Measurements from ENCODE around the gene DNAJC3. TPM values are rescaled to one million over a fixed set of nuclear protein-coding genes. Genes with fewer than 3 reads are reported as not detected.

DNAJC3 gene
- total RNA-seq, 2 experiments from 2014 or later: 17.6 to 17.7 TPM

GRCh38 chr13:95652821-95653220 is 24.1 kb upstream of the DNAJC3 start:
- TF ChIP-seq CTCF (IDR thresholded peaks at IDR 0.05): no peak
- no peak overlapping the region for H3K27ac ChIP-seq (ENCODE audit: low read depth in 1 of 2, low read length in 2 of 2)
- Mint-ChIP-seq H3K27ac (no peak overlapping the region), H3K9me3 (no peaks in the 10 kb centered on the region), H3K4me1 (ENCODE audit: low read depth) (no peaks in the 10 kb centered on the region), H3K36me3 (ENCODE audit: low read depth) (no peaks in the 10 kb centered on the region), H3K4me3 (no peak overlapping the region), H3K27me3 (peaks cover 13% of the 10 kb centered on the region)
- H3K4me1 ChIP-seq (ENCODE audit: insufficient read depth, low read length): no peaks in the 10 kb centered on the region
- peaks cover 0 to 9% of the 10 kb centered on the region in 2 experiments for H3K27me3 ChIP-seq (ENCODE audit: control insufficient read depth in 1 of 2, insufficient read depth in 2 of 2, low read length in 2 of 2)
- ChIA-PET POLR2A (no interaction called here), CTCF (no interaction called here)
- no peaks in the 10 kb centered on the region for H3K36me3 ChIP-seq (ENCODE audit: insufficient read depth, low read length)
- DNase-seq (no peak), ATAC-seq (ENCODE audit: poor library complexity) (no peak)
- H3K9me3 ChIP-seq (ENCODE audit: control insufficient read depth in 1 of 2, insufficient read depth in 1 of 2, low read length in 2 of 2): peaks cover 0 to 5% of the 10 kb centered on the region in 2 experiments
- no peak overlapping the region for H3K4me3 ChIP-seq (ENCODE audit: low read length)
- intact Hi-C loops (cut with DNase I, micrococcal nuclease): no loop called here

GRCh38 chr13:95656386-95657015 is 20.4 kb upstream of the DNAJC3 start:
- H3K4me3 ChIP-seq (ENCODE audit: low read length): no peak overlapping the region
- H3K9me3 Mint-ChIP-seq: peaks cover 3% of the 10 kb centered on the region
- peaks cover 0 to 5% of the 10 kb centered on the region in 2 experiments for H3K9me3 ChIP-seq (ENCODE audit: control insufficient read depth in 1 of 2, insufficient read depth in 1 of 2, low read length in 2 of 2)
- no peak for DNase-seq
- H3K27ac Mint-ChIP-seq: no peak overlapping the region
- ATAC-seq (ENCODE audit: poor library complexity): no peak
- H3K4me1 ChIP-seq (ENCODE audit: insufficient read depth, low read length): no peaks in the 10 kb centered on the region
- TF ChIP-seq CTCF (IDR thresholded peaks at IDR 0.05): no peak
- H3K27me3 ChIP-seq (ENCODE audit: control insufficient read depth in 1 of 2, insufficient read depth in 2 of 2, low read length in 2 of 2): no peaks in the 10 kb centered on the region
- CTCF ChIA-PET: no interaction called here
- H3K36me3 Mint-ChIP-seq (ENCODE audit: low read depth): no peaks in the 10 kb centered on the region
- no peaks in the 10 kb centered on the region for H3K36me3 ChIP-seq (ENCODE audit: insufficient read depth, low read length)
- POLR2A ChIA-PET: no interaction called here
- H3K4me1 Mint-ChIP-seq (ENCODE audit: low read depth): no peaks in the 10 kb centered on the region
- intact Hi-C loops (cut with DNase I, micrococcal nuclease): no loop called here
- H3K27ac ChIP-seq (ENCODE audit: low read depth in 1 of 2, low read length in 2 of 2): no peak overlapping the region
- peaks cover 17% of the 10 kb centered on the region for H3K27me3 Mint-ChIP-seq
- H3K4me3 Mint-ChIP-seq: no peak overlapping the region

GRCh38 chr13:95659500-95659899 is 17.4 kb upstream of the DNAJC3 start:
- H3K36me3 Mint-ChIP-seq (ENCODE audit: low read depth): no peaks in the 10 kb centered on the region
- H3K9me3 Mint-ChIP-seq: peaks cover 8% of the 10 kb centered on the region
- no peak for TF ChIP-seq CTCF (IDR thresholded peaks at IDR 0.05)
- intact Hi-C loops (cut with DNase I, micrococcal nuclease): no loop called here
- H3K27ac Mint-ChIP-seq: no peak overlapping the region
- H3K27me3 ChIP-seq (ENCODE audit: control insufficient read depth in 1 of 2, insufficient read depth in 2 of 2, low read length in 2 of 2): peaks cover 0 to 5% of the 10 kb centered on the region in 2 experiments
- no peak for ATAC-seq (ENCODE audit: poor library complexity)
- no peak for DNase-seq
- H3K4me3 Mint-ChIP-seq: no peak overlapping the region
- peaks cover 5 to 12% of the 10 kb centered on the region in 2 experiments for H3K9me3 ChIP-seq (ENCODE audit: control insufficient read depth in 1 of 2, insufficient read depth in 1 of 2, low read length in 2 of 2)
- H3K4me1 Mint-ChIP-seq (ENCODE audit: low read depth): no peaks in the 10 kb centered on the region
- ChIA-PET CTCF (interaction anchor here (0.6 kb wide), 1 partner anchor 35 kb away, joined by 4 read pairs; no protein-coding TSS in a partner anchor), POLR2A (no interaction called here)
- peaks cover 27% of the 10 kb centered on the region for H3K27me3 Mint-ChIP-seq
- H3K4me3 ChIP-seq (ENCODE audit: low read length): no peak overlapping the region
- no peaks in the 10 kb centered on the region for H3K4me1 ChIP-seq (ENCODE audit: insufficient read depth, low read length)
- H3K36me3 ChIP-seq (ENCODE audit: insufficient read depth, low read length): no peaks in the 10 kb centered on the region
- H3K27ac ChIP-seq (ENCODE audit: low read depth in 1 of 2, low read length in 2 of 2): no peak overlapping the region

Data from CD4-positive, alpha-beta T cell (primary cell).